ENCODE measurements around the gene EIF5.
"Not testable (repeated sequence)": the region's sequence is repeated elsewhere in the genome, so short reads cannot be mapped to it uniquely, and the experiment has no call there.

EIF5 gene

DNA sequence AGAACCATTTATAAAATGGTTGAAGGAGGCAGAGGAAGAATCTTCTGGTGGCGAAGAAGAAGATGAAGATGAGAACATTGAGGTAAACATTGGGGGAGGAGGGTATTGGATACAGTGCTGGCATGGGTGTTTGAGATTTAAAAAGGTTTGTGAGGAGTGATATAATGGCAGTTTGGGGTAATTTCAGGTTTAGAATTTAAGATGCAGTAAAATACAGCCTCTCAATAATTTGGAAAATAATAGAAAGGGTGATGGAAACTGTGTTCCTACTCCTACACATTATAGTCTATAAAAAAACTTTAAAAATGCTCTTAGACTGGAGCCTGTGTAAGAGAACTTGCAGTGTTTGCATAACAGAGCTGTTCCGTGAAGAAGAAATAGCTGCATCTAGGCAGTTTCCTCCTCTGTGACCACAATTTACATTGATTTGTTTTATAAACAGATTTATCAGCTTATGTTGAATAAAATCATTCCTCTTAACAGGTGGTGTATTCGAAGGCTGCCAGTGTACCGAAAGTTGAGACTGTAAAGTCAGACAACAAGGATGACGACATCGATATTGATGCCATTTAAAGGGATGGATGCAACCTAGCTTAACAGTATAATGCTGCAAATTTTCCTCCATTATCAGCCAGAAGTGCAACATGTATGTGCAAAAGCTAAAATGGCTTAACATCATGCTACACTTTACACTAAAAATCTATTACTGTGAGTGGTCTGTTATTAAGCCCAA lies 6.6 kb downstream of the EIF5 start:
- Mint-ChIP-seq H3K9me3 (no peaks in the 10 kb centered on the region), H3K27me3 (ENCODE audit: low read depth) (no peaks in the 10 kb centered on the region), H3K4me1 (ENCODE audit: low read depth) (peaks cover 26% of the 10 kb centered on the region), H3K4me3 (no peak overlapping the region), H3K27ac (no peak overlapping the region), H3K36me3 (ENCODE audit: low read depth) (peaks cover 80% of the 10 kb centered on the region)

- Mint-ChIP-seq H3K36me3 (ENCODE audit: low read depth) (peaks cover 73% of the 10 kb centered on the region), H3K27ac (no peak overlapping the region), H3K27me3 (ENCODE audit: low read depth) (no peaks in the 10 kb centered on the region), H3K9me3 (no peaks in the 10 kb centered on the region), H3K4me3 (no peak overlapping the region), H3K4me1 (ENCODE audit: low read depth) (peaks cover 20% of the 10 kb centered on the region)
These were observed 7.5 kb downstream of the EIF5 start for GRCh38 chr14:103341250-103342129.

DNA sequence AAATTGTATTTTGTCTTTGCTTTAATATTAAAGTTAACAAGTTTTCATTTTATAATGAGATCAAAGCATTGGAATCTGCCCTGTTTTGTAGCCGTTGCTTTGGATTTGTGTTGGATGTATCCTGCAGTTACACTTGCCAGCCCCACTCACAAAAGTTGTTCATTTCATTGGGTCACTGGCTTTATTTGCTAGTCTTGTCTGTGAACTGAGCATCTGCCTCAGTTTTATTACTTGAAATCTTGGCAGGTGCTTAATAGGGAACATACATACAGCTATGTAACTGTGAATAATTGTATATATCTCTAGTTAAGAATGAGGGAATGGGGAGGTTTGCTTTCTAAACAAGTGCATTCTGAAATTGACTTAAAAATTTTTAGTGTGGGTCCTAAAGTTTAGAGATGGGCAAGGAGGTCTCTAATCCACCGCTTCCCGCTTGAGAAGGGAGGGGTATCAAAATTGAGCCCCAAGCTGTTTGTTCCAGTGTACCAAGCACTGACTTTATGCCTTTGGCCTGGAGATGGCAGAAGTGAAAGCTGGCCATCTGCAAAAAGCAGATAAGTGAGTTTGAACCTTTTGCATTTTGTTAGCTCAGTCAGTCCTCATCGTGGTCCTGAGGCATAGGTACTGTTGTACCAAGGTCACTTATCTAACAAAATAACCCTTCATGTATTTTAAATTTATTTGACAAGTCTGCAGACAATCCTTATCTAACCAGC lies 9.3 kb downstream of the EIF5 start:
- Mint-ChIP-seq H3K9me3 (no peaks in the 10 kb centered on the region), H3K4me1 (ENCODE audit: low read depth) (peaks cover 10% of the 10 kb centered on the region), H3K4me3 (no peak overlapping the region), H3K27me3 (ENCODE audit: low read depth) (no peaks in the 10 kb centered on the region), H3K36me3 (ENCODE audit: low read depth) (peaks cover 56% of the 10 kb centered on the region), H3K27ac (no peak overlapping the region)

GRCh38 chr14:103343905-103344797 lies 10.1 kb downstream of the EIF5 start:
- no peaks in the 10 kb centered on the region for H3K27me3 Mint-ChIP-seq (ENCODE audit: low read depth)
- no peak overlapping the region for H3K4me3 Mint-ChIP-seq
- peaks cover 8% of the 10 kb centered on the region for H3K4me1 Mint-ChIP-seq (ENCODE audit: low read depth)
- no peak overlapping the region for H3K27ac Mint-ChIP-seq
- H3K9me3 Mint-ChIP-seq = no peaks in the 10 kb centered on the region
- H3K36me3 Mint-ChIP-seq (ENCODE audit: low read depth) = peaks cover 47% of the 10 kb centered on the region

GRCh38 chr14:103346286-103346685 lies 12.2 kb downstream of the EIF5 start:
- Mint-ChIP-seq H3K36me3 (ENCODE audit: low read depth) (peaks cover 29% of the 10 kb centered on the region), H3K4me1 (ENCODE audit: low read depth) (peaks cover 5% of the 10 kb centered on the region), H3K27me3 (ENCODE audit: low read depth) (no peaks in the 10 kb centered on the region), H3K27ac (no peak overlapping the region), H3K9me3 (no peaks in the 10 kb centered on the region), H3K4me3 (no peak overlapping the region)

DNA sequence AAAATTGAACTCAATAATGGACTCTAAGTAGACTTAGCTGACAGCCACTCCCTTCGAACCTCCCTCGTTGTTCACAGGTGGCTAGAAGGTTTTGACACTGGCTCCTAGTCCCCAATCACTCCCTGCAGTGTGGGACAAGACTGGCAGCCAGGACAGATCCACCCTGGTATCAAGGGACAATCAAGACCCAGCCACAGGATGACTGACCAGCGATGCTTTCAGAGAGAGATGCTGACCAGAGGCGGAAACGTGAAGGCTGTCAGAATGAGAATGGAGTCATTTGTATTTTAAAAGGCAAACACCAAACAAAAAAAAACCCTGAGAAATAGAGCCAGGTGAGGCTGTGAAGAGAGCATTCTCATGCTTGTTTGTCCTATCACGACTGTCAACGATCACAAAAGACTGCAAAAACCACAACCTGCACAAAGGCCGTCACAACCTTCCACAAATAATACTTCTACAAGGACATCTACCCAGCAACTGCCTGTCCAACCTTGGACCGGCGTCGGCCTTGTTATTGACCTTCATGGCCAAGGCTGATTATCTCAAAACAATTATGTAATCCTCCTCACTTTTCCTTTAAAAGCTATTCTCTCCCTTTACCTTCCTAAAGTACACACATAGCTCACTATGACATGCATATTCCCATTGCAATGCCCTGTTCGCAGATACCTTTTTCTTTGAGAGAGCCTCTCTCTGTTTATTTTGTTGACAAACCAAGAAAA lies 13.2 kb downstream of the EIF5 start:
- Mint-ChIP-seq H3K36me3 (ENCODE audit: low read depth) (peaks cover 21% of the 10 kb centered on the region), H3K27me3 (ENCODE audit: low read depth) (peaks cover 2% of the 10 kb centered on the region), H3K4me3 (no peak overlapping the region), H3K27ac (no peak overlapping the region), H3K9me3 (no peaks in the 10 kb centered on the region), H3K4me1 (ENCODE audit: low read depth) (peaks cover 2% of the 10 kb centered on the region)

GRCh38 chr14:103348154-103348553 lies 14.1 kb downstream of the EIF5 start:
- H3K9me3 Mint-ChIP-seq = no peaks in the 10 kb centered on the region
- H3K27ac Mint-ChIP-seq = no peak overlapping the region
- peaks cover 14% of the 10 kb centered on the region for H3K36me3 Mint-ChIP-seq (ENCODE audit: low read depth)
- peaks cover 8% of the 10 kb centered on the region for H3K27me3 Mint-ChIP-seq (ENCODE audit: low read depth)
- peaks cover under 1% of the 10 kb centered on the region for H3K4me1 Mint-ChIP-seq (ENCODE audit: low read depth)
- H3K4me3 Mint-ChIP-seq = no peak overlapping the region

DNA sequence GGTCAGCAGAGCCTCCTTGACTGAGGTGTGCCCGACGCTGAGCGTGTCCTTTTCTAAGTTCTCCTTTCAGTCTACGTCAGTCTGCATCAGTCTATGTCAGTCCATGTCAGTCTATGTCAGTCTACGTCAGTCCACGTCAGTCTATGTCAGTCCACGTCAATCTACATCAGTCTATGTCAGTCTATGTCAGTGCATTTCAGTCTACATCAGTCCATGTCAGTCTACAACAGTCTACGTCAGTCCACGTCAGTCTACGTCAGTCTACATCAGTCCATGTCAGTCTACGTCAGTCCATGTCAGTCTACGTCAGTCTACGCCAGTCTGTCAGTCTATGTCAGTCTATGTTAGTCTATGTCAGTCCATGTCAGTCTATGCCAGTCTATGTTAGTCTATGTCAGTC lies 15.9 kb downstream of the EIF5 start:
- no peak overlapping the region for H3K27ac Mint-ChIP-seq
- H3K9me3 Mint-ChIP-seq = no peaks in the 10 kb centered on the region
- H3K36me3 Mint-ChIP-seq (ENCODE audit: low read depth) = peaks cover 2% of the 10 kb centered on the region
- peaks cover 8% of the 10 kb centered on the region for H3K27me3 Mint-ChIP-seq (ENCODE audit: low read depth)
- no peaks in the 10 kb centered on the region for H3K4me1 Mint-ChIP-seq (ENCODE audit: low read depth)
- H3K4me3 Mint-ChIP-seq = no peak overlapping the region

DNA sequence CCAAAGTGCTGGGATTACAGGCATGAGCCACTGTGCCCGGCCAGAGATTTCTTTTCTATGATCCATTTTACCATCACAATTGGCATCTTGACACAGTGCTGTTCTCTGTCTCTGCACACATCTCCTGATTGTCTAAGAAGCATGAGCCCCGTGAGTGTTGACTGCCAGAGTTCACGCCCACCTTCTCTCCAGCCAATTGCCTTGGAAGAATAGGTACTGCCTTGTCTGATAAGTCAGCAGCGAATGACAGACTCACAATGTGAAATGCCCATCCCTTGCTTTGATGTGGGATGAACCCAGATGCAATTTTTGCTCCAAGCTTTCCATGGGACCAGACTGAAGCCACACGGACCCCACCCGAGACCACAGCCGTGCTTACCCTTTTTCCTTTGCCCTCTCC lies 19.3 kb downstream of the EIF5 start:
- no peak overlapping the region for H3K4me3 Mint-ChIP-seq
- no peak overlapping the region for H3K27ac Mint-ChIP-seq
- peaks cover 8% of the 10 kb centered on the region for H3K27me3 Mint-ChIP-seq (ENCODE audit: low read depth)
- peaks cover 11% of the 10 kb centered on the region for H3K4me1 Mint-ChIP-seq (ENCODE audit: low read depth)
- H3K9me3 Mint-ChIP-seq = no peaks in the 10 kb centered on the region
- H3K36me3 Mint-ChIP-seq (ENCODE audit: low read depth) = no peaks in the 10 kb centered on the region

- no peaks in the 10 kb centered on the region for H3K9me3 Mint-ChIP-seq
- H3K27ac Mint-ChIP-seq = no peak overlapping the region
These were observed 20.1 kb downstream of the EIF5 start for GRCh38 chr14:103354141-103354540.

DNA sequence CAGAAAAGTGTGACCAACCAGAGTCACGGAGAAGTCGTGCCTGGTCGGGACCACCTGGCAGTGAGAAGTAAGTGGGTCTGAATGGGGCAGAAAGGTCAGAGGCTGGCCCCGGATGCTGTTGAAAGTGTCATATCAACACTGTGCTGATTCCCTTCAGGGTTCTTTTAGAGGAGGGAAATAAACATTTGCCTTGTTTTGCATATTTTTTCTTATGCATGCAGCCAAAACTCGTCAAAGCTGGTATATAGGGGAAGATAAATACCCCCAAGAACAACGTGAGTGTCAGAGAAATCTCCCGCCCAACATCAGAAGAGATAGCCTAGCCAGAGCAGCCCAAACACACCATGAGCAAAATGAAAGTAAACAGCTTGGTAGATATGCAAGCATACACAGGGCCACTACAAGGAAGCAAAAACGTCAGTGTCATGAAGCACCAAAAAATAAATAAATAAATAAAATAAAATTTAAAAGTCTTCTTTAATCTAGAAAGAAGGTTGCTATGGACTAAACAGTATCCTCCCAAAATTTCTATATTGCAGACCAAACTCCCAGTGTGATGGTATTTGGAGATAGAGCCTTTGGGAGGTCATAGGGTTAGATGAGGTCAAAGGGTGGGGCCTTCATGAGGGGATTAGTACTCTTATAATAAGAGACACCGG lies 22.1 kb downstream of the EIF5 start:
- peaks cover 8% of the 10 kb centered on the region for H3K27me3 Mint-ChIP-seq (ENCODE audit: low read depth)
- H3K36me3 Mint-ChIP-seq (ENCODE audit: low read depth) = peaks cover 1% of the 10 kb centered on the region
- H3K4me3 Mint-ChIP-seq = no peak overlapping the region
- peak overlapping the region; percentile 21 for H3K27ac Mint-ChIP-seq
- peaks cover 11% of the 10 kb centered on the region for H3K4me1 Mint-ChIP-seq (ENCODE audit: low read depth)
- peaks cover 6% of the 10 kb centered on the region for H3K9me3 Mint-ChIP-seq

More at GRCh38 chr14:103354141-103354540, 20.1 kb downstream of the EIF5 start:
- Mint-ChIP-seq H3K4me3 (no peak overlapping the region), H3K36me3 (ENCODE audit: low read depth) (no peaks in the 10 kb centered on the region), H3K4me1 (ENCODE audit: low read depth) (peaks cover 11% of the 10 kb centered on the region), H3K27me3 (ENCODE audit: low read depth) (peaks cover 8% of the 10 kb centered on the region)

- Mint-ChIP-seq H3K9me3 (peaks cover 15% of the 10 kb centered on the region), H3K4me1 (ENCODE audit: low read depth) (peaks cover 16% of the 10 kb centered on the region)
- H3K4me3 Mint-ChIP-seq; H3K27ac Mint-ChIP-seq; H3K27me3 Mint-ChIP-seq (ENCODE audit: low read depth); H3K36me3 Mint-ChIP-seq (ENCODE audit: low read depth): not testable (repeated sequence)
These were observed 23.5 kb downstream of the EIF5 start for GRCh38 chr14:103357552-103357951.

- H3K9me3 Mint-ChIP-seq = peaks cover 34% of the 10 kb centered on the region
- no peak overlapping the region for H3K27ac Mint-ChIP-seq
- no peaks in the 10 kb centered on the region for H3K27me3 Mint-ChIP-seq (ENCODE audit: low read depth)
- peaks cover 16% of the 10 kb centered on the region for H3K4me1 Mint-ChIP-seq (ENCODE audit: low read depth)
- peaks cover 12% of the 10 kb centered on the region for H3K36me3 Mint-ChIP-seq (ENCODE audit: low read depth)
- H3K4me3 Mint-ChIP-seq = no peak overlapping the region
These were observed 26.5 kb downstream of the EIF5 start for GRCh38 chr14:103360548-103360947.
